HG03196 (cell line): ENCODE data around the gene EVI5.
A peak's percentile ranks its signal among the peaks of the same experiment; 100 is the strongest.
"Not testable (repeated sequence)": the region's sequence is repeated elsewhere in the genome, so short reads cannot be mapped to it uniquely, and the experiment has no call there.

Experiments used
- ATAC-seq: cut with Tn5 transposase; IDR thresholded peaks from one replicate; pipeline ENCODE4 v1.9.1; 2021; ENCODE audit not compliant: unreplicated experiment

Gene EVI5

DNA sequence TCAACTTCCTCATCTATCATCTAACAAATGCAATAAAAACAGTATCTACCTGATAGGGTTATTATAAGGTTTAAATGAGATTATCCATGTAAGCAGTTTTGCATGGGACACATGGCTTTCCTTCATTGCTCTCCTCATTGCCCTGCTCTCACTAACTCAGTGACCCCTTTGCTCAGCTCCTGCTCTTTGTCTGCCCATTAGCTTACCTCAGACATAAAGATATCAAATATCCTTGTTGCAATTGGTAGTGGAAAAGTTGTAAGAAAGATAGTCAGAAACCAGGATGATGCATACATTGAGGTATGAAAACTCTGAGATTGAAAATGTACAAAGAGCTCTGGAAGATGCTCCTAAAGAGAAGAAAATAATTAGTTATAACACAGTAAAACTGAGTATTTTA is 89.8 kb downstream of the EVI5 start:
- no peak for ATAC-seq

DNA sequence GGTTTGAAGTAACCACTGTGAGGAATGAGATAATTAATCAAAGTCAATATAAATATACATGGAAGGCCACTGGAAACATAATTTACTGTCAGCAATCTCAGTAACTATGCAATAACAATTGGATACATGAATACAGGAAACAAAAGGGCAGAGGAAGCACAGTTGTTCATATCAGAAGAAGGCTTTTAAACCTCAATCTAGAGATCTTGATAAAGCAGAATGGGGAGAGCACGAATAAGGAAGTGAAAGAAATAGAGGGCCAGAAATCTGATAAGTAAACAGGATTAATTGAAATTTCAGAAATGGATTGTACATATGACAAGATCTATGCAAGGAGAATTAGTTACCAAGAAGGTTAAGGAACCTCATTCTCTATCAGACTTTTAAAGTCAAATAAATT is 93.0 kb downstream of the EVI5 start:
- no peak for ATAC-seq

DNA sequence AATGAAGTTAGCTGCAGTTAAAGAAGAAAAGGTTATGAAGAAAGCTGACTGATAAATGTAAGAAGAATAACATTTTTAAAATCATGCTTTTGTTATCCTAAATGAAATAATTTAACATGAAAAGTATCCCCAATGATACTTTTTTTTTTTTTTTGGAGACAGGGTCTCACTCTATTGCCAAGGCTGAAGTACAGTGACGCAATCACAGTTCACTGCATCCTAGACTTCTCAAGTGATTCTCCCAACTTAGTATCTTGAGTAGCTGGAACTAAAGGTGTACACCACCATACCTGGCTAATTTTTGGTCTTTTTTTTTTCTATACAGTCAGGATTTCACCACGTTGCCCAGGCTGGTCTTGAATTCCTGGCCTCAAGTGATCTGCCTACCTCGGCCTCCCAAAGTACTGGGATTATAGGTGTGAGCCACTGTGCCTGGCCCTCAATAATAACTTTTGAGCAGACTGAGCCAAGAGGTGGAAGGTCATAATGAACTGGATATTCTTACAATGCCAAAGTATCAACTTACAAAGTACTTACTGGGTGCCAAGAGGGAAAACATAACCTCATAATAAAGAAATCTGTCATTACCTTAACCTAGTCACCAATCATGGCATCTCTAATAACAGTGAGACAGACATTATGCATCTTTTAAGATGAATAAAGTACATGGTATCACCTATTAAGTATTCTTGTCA is 94.5 kb downstream of the EVI5 start:
- no peak for ATAC-seq

DNA sequence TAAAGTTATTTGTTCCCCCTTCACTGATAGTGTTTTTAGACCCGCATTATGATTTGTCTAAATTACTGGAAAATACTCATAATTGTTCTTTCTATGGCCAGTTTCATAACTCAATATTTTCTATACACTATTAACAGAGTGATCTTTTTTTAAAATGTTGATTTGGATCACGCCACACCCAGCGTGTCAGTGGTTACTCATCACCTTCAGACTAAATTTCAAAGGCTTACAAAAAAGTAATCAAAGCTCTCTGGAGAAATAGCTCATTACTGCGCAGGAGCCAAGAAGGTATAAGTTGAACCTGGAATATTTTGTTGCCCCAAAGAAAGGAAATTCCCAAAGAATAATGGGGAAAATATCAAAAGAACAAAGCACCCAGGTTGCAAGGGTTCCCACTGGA is 104.9 kb downstream of the EVI5 start:
- ATAC-seq, result no peak

DNA sequence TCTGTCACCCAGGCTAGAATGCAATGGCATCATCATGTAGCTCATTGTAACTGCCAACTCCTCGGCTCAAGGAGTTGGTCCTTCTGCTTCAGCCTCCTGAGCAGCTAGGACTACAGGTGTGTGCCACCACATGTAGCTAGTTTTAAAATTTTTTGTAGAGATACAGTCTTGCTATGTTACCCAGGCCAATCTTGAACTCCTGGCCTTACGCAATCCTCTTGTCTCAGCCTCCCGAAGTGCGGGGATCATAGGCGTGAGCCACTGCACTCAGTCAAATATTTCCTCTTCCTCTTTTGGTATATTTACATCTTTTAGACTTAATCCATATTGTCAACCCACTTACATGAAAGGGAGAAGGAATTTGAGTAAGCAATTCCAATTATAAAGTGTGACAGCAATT is 121.1 kb downstream of the EVI5 start:
- no peak for ATAC-seq

DNA sequence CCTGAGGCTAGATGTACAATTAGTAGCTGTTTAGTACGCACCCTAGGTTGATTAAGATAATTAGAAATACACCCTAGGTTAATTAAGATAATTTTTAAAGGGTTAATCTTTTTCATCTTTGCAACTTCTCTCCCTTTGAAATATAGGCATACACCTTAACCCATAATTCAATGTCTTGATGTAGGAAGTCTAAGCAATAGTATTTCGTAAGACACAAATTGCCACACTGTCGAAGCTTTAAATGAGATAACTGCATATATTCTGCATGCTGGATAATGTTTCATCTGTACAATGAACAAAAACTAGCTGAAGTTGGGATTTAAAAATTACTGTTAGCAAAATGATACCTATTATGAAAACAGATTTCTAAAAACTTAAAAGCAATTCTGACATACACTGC is 122.9 kb downstream of the EVI5 start:
- no peak for ATAC-seq

DNA sequence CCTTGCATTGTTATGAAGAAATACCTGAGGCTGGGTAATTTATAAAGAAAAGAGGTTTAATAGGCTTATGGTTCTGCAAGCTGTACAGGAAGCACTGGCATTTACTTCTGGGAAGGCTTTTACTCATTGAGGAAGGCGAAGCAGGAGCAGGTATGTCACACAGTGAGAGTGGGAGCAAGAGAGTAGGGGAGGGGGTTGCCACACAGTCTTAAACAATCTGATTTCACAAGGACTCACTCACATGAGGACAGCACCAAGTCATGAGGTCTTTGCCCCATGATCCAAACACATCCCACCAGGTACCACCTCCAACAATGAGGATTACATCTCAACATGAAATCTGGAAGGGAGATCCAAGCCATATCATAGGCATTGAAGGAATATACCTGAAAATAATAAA is 127.2 kb downstream of the EVI5 start:
- ATAC-seq, result no peak

DNA sequence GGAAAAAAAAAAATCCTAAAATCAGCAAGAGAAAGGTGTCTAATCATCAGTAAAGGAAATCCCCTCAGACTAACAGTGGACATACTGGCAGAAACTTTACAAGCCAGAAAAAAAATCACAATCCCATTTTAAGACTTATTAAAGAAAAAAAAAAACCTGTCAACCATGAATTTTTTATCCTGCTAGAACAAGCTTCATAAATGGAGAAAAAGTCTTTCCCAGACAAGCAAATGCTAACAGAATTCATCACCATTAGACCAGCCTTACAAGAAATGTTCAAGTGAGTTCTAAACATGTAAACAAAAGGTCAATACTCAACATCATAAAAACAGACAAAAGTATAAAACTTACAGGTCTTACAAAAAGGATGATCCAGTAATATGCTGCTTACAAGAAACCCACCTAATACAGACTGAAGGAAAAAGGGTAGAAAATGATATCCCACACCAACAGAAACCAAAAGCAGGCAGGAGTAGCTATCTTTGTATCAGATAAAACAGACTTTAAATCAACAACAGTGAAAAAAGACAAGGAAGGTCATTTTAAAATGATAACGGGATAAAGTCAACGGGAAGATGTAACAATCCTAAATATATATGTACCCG is 129.6 kb downstream of the EVI5 start:
- no peak for ATAC-seq

DNA sequence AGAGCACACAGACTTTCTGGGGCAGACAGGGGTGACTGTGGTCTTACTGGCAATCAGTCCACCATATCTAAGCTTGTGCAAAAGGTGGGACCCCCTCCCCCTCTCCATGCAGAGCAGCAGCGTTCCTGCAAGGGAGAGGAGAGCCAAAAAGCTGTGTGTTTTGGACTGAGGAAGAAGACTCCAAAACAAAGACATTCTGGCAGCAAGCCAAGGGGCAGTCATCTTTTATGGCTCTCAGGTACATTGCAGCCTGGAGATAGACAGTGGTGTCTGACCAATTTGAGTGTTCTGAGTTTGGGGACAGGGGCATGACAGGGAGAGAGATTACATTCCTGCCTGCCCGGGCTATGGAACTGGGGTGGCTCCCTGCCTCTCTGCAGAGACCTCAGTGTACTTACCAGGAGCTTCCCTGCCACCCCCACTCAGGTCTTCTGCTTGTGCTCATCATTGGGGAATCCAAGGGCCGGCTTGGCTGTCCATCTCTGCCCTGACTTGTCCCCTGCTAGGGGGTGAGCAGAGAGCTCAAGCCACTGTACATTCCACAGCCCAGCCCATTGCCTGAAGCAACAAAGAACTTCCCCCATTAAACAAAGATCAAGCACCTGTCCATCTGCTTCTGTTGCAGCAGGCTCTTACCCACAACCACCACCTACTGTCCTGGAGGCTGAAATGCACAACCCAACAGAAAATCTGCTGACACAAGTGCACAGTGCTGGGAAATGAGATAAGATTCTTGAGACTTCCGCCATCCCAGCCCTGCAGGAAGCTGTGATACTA is 131.1 kb downstream of the EVI5 start:
- ATAC-seq, result no peak

DNA sequence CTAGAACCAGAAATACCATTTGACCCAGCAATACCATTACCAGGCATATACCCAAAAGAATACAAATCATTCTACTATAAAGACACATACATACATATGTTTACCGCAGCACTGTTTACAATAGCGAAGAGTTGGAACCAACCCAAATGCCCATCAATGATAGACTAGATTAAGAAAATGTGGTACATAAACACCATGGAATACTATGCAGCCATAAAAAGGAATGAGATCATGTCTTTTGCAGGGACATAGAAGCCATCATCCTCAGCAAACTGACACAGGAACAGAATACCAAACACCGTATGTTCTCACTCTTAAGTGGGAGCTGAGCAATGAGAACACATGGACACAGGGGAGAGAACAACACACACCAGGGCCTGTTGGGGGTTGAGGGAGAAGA is 144.2 kb downstream of the EVI5 start:
- not testable (repeated sequence) for ATAC-seq

DNA sequence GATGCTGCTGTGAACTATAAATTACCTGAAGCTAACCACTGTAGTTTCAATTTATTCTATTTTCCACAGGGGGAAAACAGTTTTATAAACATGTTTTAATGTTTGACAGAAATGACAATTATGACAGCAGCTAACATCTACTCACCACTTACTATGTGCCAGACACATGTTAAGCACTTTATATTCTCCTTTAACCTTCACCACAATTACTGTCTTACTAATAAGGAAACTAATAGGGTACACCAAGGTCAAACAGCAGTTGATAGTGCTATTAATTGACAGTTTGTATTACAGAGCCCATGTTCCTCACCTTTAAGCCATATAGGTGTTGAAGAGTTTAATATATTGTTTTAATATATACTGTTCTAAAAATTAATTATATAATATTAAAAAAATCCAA is 146.4 kb downstream of the EVI5 start:
- no peak for ATAC-seq

DNA sequence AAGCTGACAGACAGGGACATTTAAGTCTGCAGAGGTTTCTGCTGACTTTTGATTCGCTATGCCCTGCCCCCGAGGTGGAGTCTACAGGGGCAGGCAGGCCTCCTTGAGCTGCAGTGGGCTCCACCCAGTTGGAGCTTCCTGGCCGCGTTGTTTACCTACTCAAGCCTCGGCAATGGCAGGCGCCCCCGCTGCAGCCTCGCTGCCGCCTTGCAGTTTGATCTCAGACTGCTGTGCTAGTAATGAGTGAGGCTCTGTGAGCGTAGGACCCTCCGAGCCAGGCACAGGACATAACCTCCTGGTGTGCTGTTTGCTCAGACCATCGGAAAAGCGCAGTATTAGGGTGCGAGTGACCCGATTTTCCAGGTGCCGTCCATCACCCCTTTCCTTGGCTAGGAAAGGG is 149.7 kb downstream of the EVI5 start:
- ATAC-seq, result not testable (repeated sequence)

DNA sequence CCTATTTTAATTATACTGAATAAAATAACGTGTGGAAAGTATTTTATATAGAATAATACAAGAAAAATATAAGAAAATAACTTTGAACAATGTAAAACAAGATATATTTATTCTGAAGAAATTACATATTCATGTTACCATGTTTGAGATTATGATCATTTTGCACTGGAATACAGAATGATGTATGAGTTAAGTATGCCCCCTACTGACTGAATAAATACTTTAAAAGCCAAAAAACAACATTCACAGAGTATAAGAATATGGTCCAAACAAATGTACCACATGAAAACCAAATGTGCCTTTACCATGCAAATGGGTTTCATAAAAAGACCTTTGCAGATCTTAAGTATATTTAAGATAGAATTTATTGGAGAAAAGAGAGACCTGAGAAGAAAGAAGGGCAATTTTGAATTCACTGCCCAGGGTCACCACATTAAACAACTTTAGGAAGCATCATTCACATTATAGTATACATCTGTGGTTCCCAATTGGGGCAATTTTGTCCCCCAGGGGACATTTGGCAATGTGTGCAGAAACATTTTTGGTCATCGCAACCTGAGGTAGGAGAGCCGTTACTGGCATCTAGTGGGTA is 161.6 kb downstream of the EVI5 start:
- no peak for ATAC-seq

DNA sequence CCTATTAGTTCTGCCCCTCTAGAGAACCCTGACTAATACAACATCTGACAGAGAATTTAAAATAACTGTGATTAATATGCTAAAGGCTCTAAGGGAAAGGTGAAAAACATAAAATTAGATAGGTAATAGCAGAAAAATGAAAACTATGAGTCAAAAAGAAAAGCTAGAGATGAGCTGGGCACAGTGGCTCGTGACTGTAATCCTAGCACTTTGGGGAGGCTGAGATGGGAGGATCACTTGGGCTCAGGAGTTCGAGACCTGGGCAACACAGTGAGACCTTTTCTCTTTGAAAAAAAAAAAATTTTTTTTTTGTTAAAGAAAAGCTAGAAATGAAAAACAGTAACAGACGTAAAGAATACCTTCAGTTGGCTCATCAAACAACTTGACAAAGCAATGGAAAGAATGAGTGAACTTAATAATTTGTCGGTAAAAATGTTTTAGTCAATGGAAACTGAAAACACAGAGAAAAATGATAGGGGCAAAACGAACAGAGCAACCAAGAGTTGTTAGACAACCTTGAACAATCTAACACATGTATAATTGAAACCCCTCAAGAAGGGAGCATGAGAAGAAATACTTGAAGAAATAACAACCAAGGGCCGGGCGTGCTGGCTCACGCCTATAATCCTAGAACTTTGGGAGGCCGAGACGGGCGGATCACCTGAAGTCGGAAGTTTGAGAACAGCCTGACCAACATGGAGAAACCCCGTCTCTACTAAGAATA is 165.3 kb downstream of the EVI5 start:
- no peak for ATAC-seq

DNA sequence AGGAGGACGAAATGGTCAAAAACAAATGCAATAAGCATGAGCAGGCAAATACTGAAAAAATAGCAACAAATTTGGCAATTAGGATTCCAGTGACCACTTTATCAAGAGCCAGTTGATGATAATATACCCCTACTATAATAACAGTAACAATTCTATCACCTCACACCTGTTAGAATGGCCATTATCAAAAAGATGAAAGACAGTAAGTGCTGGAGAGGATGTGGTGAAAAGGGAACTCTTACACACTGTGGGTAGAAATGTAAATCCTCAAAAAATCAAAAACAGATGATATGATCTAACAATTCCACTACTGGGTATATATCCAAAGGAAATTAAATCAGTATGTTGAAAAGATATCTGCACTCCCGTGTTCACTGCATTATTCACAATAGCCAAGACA is 183.9 kb downstream of the EVI5 start:
- ATAC-seq, result no peak

DNA sequence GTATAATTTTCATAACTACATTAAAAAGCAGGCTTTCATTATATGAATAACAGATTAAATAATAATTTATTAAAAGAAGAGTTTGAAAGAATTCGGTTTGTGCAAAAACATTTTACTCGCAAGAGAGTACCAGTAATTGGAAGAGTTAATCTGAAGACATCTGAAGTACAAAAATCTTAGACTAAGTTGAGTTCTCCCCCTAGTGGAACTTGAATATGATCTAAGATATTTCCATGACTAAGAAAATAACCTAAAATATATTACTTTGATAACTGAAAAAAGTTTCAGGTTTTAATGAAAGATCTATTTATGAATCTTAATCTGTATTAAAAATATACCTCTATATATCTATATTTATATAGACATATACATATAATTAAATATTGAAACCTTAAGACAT is 185.7 kb downstream of the EVI5 start:
- ATAC-seq, result peak; percentile 64

DNA sequence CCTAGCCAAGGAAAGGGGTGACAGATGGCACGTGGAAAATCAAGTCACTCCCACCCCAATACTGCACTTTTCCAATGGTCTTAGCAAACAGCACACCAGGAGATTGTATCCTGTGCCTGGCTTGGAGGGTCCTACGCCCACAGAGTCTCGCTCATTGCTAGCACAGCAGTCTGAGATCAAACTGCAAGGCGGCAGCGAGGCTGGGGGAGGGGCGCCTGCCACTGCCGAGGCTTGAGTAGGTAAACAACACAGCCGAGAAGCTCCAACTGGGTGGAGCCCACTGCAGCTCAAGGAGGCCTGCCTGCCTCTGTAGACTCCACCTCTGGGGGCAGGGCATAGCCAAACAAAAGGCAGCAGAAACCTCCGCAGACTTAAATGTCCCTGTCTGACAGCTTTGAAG is 195.5 kb downstream of the EVI5 start:
- not testable (repeated sequence) for ATAC-seq

DNA sequence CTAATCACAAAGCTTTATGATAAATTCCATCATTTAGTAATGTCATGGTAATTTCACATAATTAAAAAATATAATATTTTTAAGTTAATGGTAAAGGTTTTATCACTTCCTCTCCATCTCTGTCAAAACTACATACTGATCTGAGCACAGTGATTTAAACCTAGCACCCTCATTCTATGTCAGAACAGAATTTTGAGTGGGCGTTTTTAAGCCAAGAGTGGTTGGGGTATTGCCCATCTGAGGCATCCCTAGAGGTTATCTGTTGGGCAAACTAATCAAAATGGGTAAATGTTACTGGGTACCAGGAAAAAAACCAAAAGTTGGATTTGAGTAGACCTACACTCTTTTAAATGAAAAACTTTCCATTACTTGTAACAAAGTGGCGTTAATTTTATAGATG is 197.5 kb downstream of the EVI5 start:
- no peak for ATAC-seq

DNA sequence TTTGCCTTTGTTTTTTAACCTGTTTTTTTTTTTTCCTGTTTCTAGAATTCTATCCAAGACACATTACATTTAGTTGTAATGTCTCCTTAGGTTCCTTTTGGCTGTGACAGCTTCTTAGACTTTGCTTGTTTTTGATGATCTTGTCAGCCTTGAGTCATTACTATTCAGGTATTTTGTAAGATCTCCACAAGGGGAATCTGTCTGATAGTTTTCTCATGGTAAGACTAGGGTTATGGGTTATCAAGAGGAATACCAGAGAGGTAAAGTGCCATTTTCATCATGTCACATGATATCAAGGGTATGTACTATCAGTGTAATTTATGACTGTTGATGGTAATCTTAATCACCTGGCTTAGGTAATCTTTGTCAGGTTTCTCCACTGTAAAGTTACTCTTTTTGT is 199.1 kb downstream of the EVI5 start:
- ATAC-seq, result no peak

DNA sequence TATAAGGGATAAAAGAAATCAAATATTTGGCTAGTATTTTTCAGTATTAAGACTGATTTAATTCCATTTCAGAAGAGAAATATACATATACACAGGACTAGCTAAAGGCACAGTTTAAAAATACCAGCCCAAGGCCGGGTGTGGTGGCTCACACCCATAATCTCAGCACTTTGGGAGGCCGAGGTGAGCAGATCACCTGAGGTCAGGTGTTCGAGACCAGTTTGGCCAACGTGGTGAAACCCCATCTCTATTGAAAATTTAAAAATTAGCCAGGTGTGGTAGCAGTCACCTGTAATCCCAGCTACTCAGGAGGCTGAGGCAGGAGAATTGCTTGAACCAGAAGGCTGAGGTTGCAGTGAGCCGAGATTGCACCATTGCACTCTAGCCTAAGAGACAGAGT is 200.1 kb downstream of the EVI5 start:
- not testable (repeated sequence) for ATAC-seq
